Karpas-422 (cell line): ENCODE measurements around the gene MYO5A. TPM values are rescaled to one million over a fixed set of nuclear protein-coding genes. Genes with fewer than 3 reads are reported as not detected.

Source experiments
- DNase-seq: peaks from one replicate; pipeline ENCODE4 v3.0.0-alpha.2; 2015
- H2AFZ ChIP-seq: fragments of 200-600 bp; sonication (generic); 2 replicates; pipeline ENCODE4 v1.6.1; 2014; ENCODE audit warnings: antibody characterized with exemption, low read length, mixed read lengths
- H3K27ac ChIP-seq: fragments of 200-600 bp; sonication (generic); 2 replicates; pipeline ENCODE4 v1.5.1; 2014; ENCODE audit warnings: mild to moderate bottlenecking, low read length, moderate library complexity
- H3K27me3 ChIP-seq: fragments of 200-600 bp; sonication (generic); 2 replicates; pipeline ENCODE4 v1.6.1; 2014; ENCODE audit warnings: low read length, mixed read lengths
- H3K36me3 ChIP-seq: fragments of 200-600 bp; sonication (generic); 2 replicates; pipeline ENCODE4 v1.6.1; 2014; ENCODE audit warnings: low read length, mixed read lengths; ENCODE audit not compliant: insufficient read depth
- H3K4me1 ChIP-seq: fragments of 200-600 bp; sonication (generic); 2 replicates; pipeline ENCODE4 v1.6.1; 2014; ENCODE audit warnings: mild to moderate bottlenecking, low read length, mixed read lengths
- H3K4me2 ChIP-seq: fragments of 200-600 bp; sonication (generic); 2 replicates; pipeline ENCODE4 v1.6.1; 2014; ENCODE audit warnings: low read length, low read depth, mild to moderate bottlenecking; ENCODE audit not compliant: poor library complexity, severe bottlenecking
- H3K4me3 ChIP-seq: fragments of 200-600 bp; sonication (generic); 2 replicates; pipeline ENCODE4 v1.5.1; 2014; ENCODE audit warnings: mild to moderate bottlenecking, antibody characterized with exemption, low read length, mixed read lengths
- H3K79me2 ChIP-seq: fragments of 200-600 bp; sonication (generic); 2 replicates; pipeline ENCODE4 v1.6.1; 2014; ENCODE audit warnings: mild to moderate bottlenecking, low read length, mixed read lengths
- H3K9ac ChIP-seq: fragments of 200-600 bp; sonication (generic); 2 replicates; pipeline ENCODE4 v1.6.0; 2014; ENCODE audit warnings: low read length
- H3K9me2 ChIP-seq: fragments of 200-600 bp; sonication (generic), shearing (Covaris generic); replicated peaks from 2 replicates; pipeline ENCODE4 v1.6.0; 2014; ENCODE audit warnings: mild to moderate bottlenecking, low read length, moderate library complexity; ENCODE audit not compliant: insufficient read depth
- H3K9me3 ChIP-seq: fragments of 300-700, 200-600 bp; sonication (generic); 2 replicates; pipeline ENCODE4 v1.6.1; 2014; ENCODE audit warnings: low read length, mixed read lengths
- H4K20me1 ChIP-seq: fragments of 200-600 bp; sonication (generic); 2 replicates; pipeline ENCODE4 v1.6.1; 2014; ENCODE audit warnings: mild to moderate bottlenecking, antibody characterized with exemption, low read length, low read depth; ENCODE audit not compliant: insufficient read depth
- total RNA-seq: library from RNA; depleted of rRNA; stranded (reverse); fragments of >200 nt; shearing (Covaris generic); gene quantifications from 2 replicates; pipeline ENCODE4 v1.2.3, GENCODE V29; 2014; ENCODE audit warnings: low replicate concordance

Gene MYO5A
- total RNA-seq, 1 experiment from 2014 or later = 34.8 TPM

DNA sequence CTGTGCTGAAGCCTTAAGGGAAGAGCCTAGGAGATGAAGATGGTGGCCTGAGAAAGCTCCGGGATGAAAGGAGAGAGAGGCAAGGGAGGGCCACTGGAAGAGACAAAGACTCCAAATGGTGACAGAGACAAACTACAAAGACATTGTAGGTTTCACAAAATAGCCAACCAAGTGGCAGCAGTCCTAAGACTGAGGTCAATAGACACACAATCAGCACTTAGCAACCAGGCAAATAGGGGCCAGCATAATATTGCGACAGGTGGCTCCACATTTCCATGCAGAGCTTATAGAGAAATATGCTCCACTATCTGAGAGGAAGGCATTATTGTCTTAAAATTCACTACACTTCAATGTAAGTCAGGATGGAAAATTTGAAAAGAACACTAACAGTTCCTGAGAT lies 211.0 kb downstream of the MYO5A start:
- Histone ChIP-seq H3K9me3 (no peaks in the 10 kb centered on the region), H3K4me3 (no peak overlapping the region), H3K36me3 (peaks cover 19% of the 10 kb centered on the region; the same call in 1 of the 2 replicates), H3K9ac (no peak overlapping the region), H3K4me1 (no peaks in the 10 kb centered on the region), H3K27ac (no peak overlapping the region), H3K9me2 (no peaks in the 10 kb centered on the region), H2AFZ (no peak overlapping the region), H3K79me2 (no peaks in the 10 kb centered on the region), H3K27me3 (no peaks in the 10 kb centered on the region), H4K20me1 (no peaks in the 10 kb centered on the region), H3K4me2 (no peak overlapping the region)
- no peak for DNase-seq

DNA sequence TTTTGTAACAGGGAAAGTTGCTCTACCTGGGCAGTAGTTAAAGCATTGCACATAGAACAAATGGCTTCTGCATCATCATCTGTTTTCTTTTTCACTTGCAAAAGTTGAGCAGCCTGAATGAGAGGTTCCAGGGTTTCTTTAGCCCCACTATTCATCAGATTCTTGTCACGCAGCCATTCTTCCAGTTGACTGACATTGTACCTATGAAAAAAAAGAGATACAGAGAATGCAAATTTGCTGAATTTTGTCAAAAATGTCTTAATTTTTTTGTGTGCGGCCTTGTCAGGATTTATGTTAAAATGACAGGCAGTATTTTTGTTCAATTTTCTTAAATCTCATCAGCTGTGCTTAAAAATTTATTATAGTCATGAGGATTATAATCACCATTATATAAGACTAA lies 211.7 kb downstream of the MYO5A start:
- Histone ChIP-seq H3K79me2 (no peaks in the 10 kb centered on the region), H3K27me3 (no peaks in the 10 kb centered on the region), H3K4me3 (no peak overlapping the region), H3K9me2 (no peaks in the 10 kb centered on the region), H2AFZ (no peak overlapping the region), H3K27ac (no peak overlapping the region), H3K4me2 (no peak overlapping the region), H3K9ac (no peak overlapping the region), H4K20me1 (no peaks in the 10 kb centered on the region), H3K4me1 (no peaks in the 10 kb centered on the region), H3K36me3 (peaks cover 19% of the 10 kb centered on the region; the same call in 1 of the 2 replicates), H3K9me3 (no peaks in the 10 kb centered on the region)
- DNase-seq = no peak

DNA sequence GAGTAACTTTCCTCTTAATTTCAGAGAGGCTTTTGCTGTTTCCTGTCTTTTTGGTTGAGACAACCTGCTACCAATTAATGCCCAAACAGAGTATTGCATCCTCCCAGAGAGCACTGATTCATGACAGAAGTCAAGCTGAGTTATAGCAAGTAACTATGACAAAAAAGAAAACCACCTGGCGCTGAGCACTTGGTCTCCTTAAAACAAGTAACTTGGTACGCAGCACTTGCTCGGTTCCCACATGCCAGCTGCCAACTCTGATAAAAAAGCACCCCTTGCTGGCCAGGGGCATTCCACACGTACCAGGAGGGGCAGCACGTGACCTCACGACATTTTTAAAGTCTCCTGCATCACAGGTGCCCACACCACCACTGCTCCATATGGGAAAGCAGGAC lies 219.5 kb downstream of the MYO5A start:
- DNase-seq = no peak
- Histone ChIP-seq H3K27me3 (no peaks in the 10 kb centered on the region), H3K9me3 (no peaks in the 10 kb centered on the region), H2AFZ (no peak overlapping the region), H3K4me1 (peaks cover 18% of the 10 kb centered on the region), H3K36me3 (peaks cover 6% of the 10 kb centered on the region; the same call in 1 of the 2 replicates), H3K4me3 (no peak overlapping the region), H3K9ac (no peak overlapping the region), H3K79me2 (no peaks in the 10 kb centered on the region), H4K20me1 (no peaks in the 10 kb centered on the region), H3K9me2 (no peaks in the 10 kb centered on the region), H3K4me2 (peak overlapping the region; percentile 46), H3K27ac (no peak overlapping the region)

DNA sequence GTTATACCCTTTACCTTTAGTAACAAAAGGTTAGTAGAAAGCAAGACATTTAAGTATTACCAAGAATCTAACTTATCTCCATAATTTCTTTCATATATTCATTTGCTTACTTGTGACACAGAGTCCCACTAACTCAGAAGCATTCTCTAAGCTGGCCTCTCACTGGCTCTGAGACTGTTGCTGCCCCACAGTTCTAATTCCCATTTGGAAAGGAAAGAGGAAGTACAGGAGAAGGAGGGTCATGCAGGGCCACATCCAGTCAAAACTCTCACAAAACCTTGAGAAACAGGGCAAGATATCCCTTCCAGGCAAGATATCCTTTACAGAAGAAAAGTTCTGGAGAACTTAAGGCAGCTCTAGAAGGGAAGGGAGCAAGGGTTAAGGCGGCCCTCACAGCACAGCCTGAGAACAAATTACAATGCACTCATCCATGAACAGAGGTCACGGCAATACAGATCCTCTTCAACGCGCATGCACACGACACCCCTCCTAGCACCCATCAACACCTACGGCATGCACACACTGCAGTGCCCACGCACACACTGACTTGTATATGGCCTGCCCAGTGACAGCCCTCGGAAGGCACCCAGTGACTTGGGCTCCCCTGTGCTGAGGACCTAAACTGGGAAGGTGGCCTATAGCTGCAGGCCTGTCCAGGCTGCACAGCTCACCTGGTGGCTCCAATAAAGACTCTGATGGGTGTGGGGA lies 220.1 kb downstream of the MYO5A start:
- Histone ChIP-seq H3K79me2 (no peaks in the 10 kb centered on the region), H3K9me2 (no peaks in the 10 kb centered on the region), H3K4me2 (peak overlapping the region; percentile 46), H3K27ac (no peak overlapping the region), H3K27me3 (no peaks in the 10 kb centered on the region), H4K20me1 (no peaks in the 10 kb centered on the region), H3K4me3 (peak overlapping the region; percentile 2; the same call in 1 of the 2 replicates), H3K4me1 (peaks cover 18% of the 10 kb centered on the region), H3K9me3 (no peaks in the 10 kb centered on the region), H3K36me3 (peaks cover 5% of the 10 kb centered on the region; the same call in 1 of the 2 replicates), H2AFZ (no peak overlapping the region), H3K9ac (no peak overlapping the region)
- no peak for DNase-seq

DNA sequence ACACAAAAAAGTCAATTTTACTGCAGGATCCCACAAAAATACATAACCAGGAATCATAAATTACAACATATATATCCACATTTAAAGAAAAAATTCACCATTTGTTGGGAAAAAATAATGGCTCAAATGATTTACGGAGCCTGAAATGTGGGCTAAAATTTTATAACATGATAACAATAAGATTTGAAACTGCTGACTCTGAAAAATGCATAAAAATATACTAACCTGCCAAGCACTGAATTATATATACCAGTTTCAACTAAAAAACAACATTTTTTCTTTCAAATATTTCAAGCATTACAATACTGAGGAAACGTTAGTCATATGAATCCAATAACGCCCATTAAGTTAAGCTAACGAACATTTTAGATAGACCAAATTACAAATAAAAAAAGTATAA lies 220.8 kb downstream of the MYO5A start:
- H3K4me3 ChIP-seq = no peak overlapping the region
- no peaks in the 10 kb centered on the region for H4K20me1 ChIP-seq
- no peaks in the 10 kb centered on the region for H3K9me2 ChIP-seq
- no peaks in the 10 kb centered on the region for H3K79me2 ChIP-seq
- no peak for DNase-seq
- H3K4me1 ChIP-seq = peaks cover 18% of the 10 kb centered on the region
- H2AFZ ChIP-seq = no peak overlapping the region
- H3K36me3 ChIP-seq = no peaks in the 10 kb centered on the region
- H3K27ac ChIP-seq = no peak overlapping the region
- H3K9ac ChIP-seq = no peak overlapping the region
- H3K27me3 ChIP-seq = no peaks in the 10 kb centered on the region
- peak overlapping the region; percentile 46 for H3K4me2 ChIP-seq
- H3K9me3 ChIP-seq = no peaks in the 10 kb centered on the region

DNA sequence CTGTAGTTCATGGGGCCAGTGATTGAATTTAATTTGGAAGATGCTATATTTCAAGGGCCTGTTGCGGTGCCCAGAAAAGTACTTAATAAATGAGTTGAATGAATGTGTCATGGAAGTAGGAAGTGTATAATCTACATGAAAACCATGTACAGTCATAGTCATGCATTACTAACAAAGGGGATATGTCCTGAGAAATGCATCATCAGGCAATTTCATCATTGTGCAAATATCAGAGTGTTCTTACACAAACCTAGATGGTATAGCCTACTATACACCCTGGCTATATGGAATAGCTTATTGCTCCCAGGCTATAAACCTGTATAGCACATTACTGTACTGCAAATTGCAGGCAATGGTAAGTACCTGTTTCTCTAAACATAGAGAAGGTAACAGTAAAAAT lies 222.4 kb downstream of the MYO5A start:
- no peaks in the 10 kb centered on the region for H3K36me3 ChIP-seq
- DNase-seq = no peak
- H3K9me3 ChIP-seq = no peaks in the 10 kb centered on the region
- H3K27ac ChIP-seq = no peak overlapping the region
- H3K4me2 ChIP-seq = no peak overlapping the region
- no peak overlapping the region for H3K4me3 ChIP-seq
- no peaks in the 10 kb centered on the region for H3K27me3 ChIP-seq
- H3K9ac ChIP-seq = no peak overlapping the region
- H2AFZ ChIP-seq = no peak overlapping the region
- H3K9me2 ChIP-seq = no peaks in the 10 kb centered on the region
- H4K20me1 ChIP-seq = no peaks in the 10 kb centered on the region
- peaks cover 18% of the 10 kb centered on the region for H3K4me1 ChIP-seq
- H3K79me2 ChIP-seq = no peaks in the 10 kb centered on the region

DNA sequence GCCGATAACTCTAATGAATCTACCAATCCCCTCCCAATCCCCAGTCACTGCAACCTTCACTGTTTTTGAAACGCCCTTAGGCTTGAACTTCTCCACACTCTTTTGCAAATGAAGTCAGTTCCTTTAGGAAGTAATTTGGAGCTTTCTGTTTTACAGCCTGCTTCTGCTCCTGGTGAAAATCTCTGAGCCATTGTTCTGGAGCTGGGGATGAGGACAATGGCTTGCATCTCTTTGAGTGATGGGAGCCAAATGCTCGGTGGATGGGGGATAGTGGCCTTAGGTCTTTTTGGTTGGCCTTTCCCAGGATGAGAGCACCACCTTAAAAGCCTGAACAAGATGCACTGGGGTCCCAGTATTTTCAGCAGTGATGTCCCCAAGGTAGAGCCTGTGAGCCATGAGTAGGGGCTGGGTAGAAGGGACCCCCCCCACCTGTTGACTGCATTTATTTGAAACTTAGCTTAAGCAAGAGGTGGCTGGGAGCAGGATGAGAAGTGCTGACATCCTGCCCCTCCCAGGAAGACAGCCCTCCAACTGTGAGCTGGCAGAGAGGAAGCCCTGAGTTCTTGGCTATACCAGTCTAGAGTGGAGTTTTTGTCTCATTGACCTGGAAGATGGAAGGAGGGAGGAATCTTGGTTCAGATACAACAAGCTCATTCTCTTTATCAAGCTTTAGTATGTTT lies 225.4 kb downstream of the MYO5A start:
- Histone ChIP-seq H3K27ac (no peak overlapping the region), H2AFZ (no peak overlapping the region), H3K9me2 (no peaks in the 10 kb centered on the region), H3K27me3 (no peaks in the 10 kb centered on the region), H3K9ac (no peak overlapping the region), H4K20me1 (0 out of 2 replicates have a peak, but pooled peaks cover 2% of the 10 kb centered on the region), H3K4me1 (peaks cover 5% of the 10 kb centered on the region), H3K4me2 (no peak overlapping the region), H3K4me3 (no peak overlapping the region), H3K36me3 (no peaks in the 10 kb centered on the region), H3K79me2 (no peaks in the 10 kb centered on the region), H3K9me3 (no peaks in the 10 kb centered on the region)
- DNase-seq = no peak

DNA sequence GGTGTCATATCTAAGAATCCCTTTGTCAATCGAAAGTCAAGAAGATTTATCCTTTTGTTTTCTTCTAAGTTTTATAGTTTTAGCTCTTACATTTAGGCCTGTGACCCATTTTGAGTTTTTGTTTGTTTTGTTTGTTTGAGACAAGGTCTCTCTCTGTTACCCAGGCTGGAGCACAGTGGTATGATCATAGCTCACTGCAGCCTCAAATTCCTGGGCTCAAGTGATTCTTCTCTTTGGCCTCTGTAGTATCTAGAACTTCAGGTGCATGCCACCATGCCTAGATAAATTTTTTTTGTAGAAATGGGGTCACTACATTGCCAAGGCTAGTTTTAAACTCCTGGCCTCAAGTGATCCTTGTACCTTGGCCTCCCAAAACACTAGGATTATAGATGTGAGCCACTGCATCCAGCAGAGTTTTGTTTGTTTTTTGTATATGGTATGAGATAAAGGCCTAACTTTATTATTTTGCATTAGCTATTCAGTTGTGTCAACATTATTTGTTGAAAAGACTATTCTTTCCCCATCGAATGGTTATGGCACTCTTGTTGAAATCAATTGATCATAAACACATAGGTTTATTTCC lies 227.3 kb downstream of the MYO5A start:
- Histone ChIP-seq H2AFZ (no peak overlapping the region), H3K9ac (no peak overlapping the region), H3K4me3 (no peak overlapping the region), H3K27me3 (no peaks in the 10 kb centered on the region), H3K4me2 (no peak overlapping the region), H3K27ac (no peak overlapping the region), H4K20me1 (0 out of 2 replicates have a peak, but pooled peaks cover 4% of the 10 kb centered on the region), H3K36me3 (no peaks in the 10 kb centered on the region), H3K9me2 (no peaks in the 10 kb centered on the region), H3K9me3 (no peaks in the 10 kb centered on the region), H3K4me1 (no peaks in the 10 kb centered on the region), H3K79me2 (no peaks in the 10 kb centered on the region)
- no peak for DNase-seq
